HEK293 (cell line): ENCODE data around the gene CRCP.

Source experiments
- FEZF1 ChIP-seq: fragments of 450-650 bp; formaldehyde crosslinking; IDR thresholded peaks from 2 replicates; pipeline ENCODE4 v1.5.1; 2016; ENCODE audit warnings: missing biosample characterization, missing genetic modification characterization
- GLIS1 ChIP-seq: fragments of 450-650 bp; formaldehyde crosslinking; IDR thresholded peaks from 2 replicates; pipeline ENCODE4 v1.5.1; 2016; ENCODE audit warnings: missing biosample characterization, missing genetic modification characterization
- HOXD13 ChIP-seq: sonication (generic); formaldehyde crosslinking; IDR thresholded peaks from 2 replicates; pipeline ENCODE4 v1.8.0; 2022; ENCODE audit warnings: missing genetic modification reagents, borderline replicate concordance
- IKZF3 ChIP-seq: fragments of 450-650 bp; IDR thresholded peaks from 2 replicates; pipeline ENCODE4 v1.5.0; 2018; ENCODE audit warnings: missing biosample characterization, mild to moderate bottlenecking, missing genetic modification characterization, moderate library complexity
- MEIS1 ChIP-seq: sonication (generic); formaldehyde crosslinking; IDR thresholded peaks from 2 replicates; pipeline ENCODE4 v1.8.1; 2022; ENCODE audit warnings: missing genetic modification reagents, mild to moderate bottlenecking, borderline replicate concordance
- PRDM1 ChIP-seq: fragments of 450-650 bp; formaldehyde crosslinking; IDR thresholded peaks from 2 replicates; pipeline ENCODE4; 2016; ENCODE audit warnings: missing biosample characterization, missing genetic modification characterization
- SP7 ChIP-seq: fragments of 450-650 bp; formaldehyde crosslinking; IDR thresholded peaks from 2 replicates; pipeline ENCODE4 v1.5.1; 2016; ENCODE audit warnings: missing biosample characterization, missing genetic modification characterization
- TCF7L2 ChIP-seq: IDR thresholded peaks from 2 replicates; pipeline ENCODE4 v1.6.1; 2011; ENCODE audit warnings: low read depth, mild to moderate bottlenecking, inconsistent platforms, low read length, moderate library complexity, borderline replicate concordance
- WT1 ChIP-seq: fragments of 450-650 bp; formaldehyde crosslinking; IDR thresholded peaks from 2 replicates; pipeline ENCODE4 v1.5.1; 2016; ENCODE audit warnings: missing biosample characterization, missing genetic modification characterization
- YY2 ChIP-seq: fragments of 450-650 bp; formaldehyde crosslinking; IDR thresholded peaks from 2 replicates; pipeline ENCODE4 v1.5.1; 2016; ENCODE audit warnings: missing biosample characterization, missing genetic modification characterization
- ZBTB17 ChIP-seq: fragments of 450-650 bp; formaldehyde crosslinking; IDR thresholded peaks from 2 replicates; pipeline ENCODE4 v1.5.1; 2016; ENCODE audit warnings: missing biosample characterization, missing genetic modification characterization
- ZBTB20 ChIP-seq: fragments of 450-650 bp; formaldehyde crosslinking; IDR thresholded peaks from 2 replicates; pipeline ENCODE4 v1.5.1; 2016; ENCODE audit warnings: missing biosample characterization, missing genetic modification characterization
- ZBTB48 ChIP-seq: fragments of 450-650 bp; formaldehyde crosslinking; IDR thresholded peaks from 2 replicates; pipeline ENCODE4 v1.5.1; 2016; ENCODE audit warnings: missing biosample characterization, missing genetic modification characterization
- ZEB2 ChIP-seq: fragments of 450-650 bp; formaldehyde crosslinking; IDR thresholded peaks from 2 replicates; pipeline ENCODE4 v1.5.1; 2016; ENCODE audit warnings: missing biosample characterization, missing genetic modification characterization
- ZFP3 ChIP-seq: fragments of 450-650 bp; formaldehyde crosslinking; IDR thresholded peaks from 2 replicates; pipeline ENCODE4 v1.5.1; 2016; ENCODE audit warnings: low read depth, missing biosample characterization, missing genetic modification characterization
- ZIC2 ChIP-seq: fragments of 450-650 bp; formaldehyde crosslinking; IDR thresholded peaks from 2 replicates; pipeline ENCODE4 v1.5.1; 2016; ENCODE audit warnings: missing biosample characterization, missing genetic modification characterization
- ZNF16 ChIP-seq: fragments of 450-650 bp; formaldehyde crosslinking; IDR thresholded peaks from 2 replicates; pipeline ENCODE4 v1.5.1; 2016; ENCODE audit warnings: low read depth, missing biosample characterization, missing genetic modification characterization
- ZNF211 ChIP-seq: fragments of 450-650 bp; formaldehyde crosslinking; IDR thresholded peaks from 2 replicates; pipeline ENCODE4 v1.5.1; 2016; ENCODE audit warnings: low read depth, missing biosample characterization, missing genetic modification characterization
- ZNF404 ChIP-seq: fragments of 450-650 bp; formaldehyde crosslinking; IDR thresholded peaks from 2 replicates; pipeline ENCODE4 v1.5.1; 2017; ENCODE audit warnings: missing biosample characterization, missing genetic modification characterization
- ZNF530 ChIP-seq: fragments of 450-650 bp; formaldehyde crosslinking; IDR thresholded peaks from 2 replicates; pipeline ENCODE4 v1.5.1; 2016; ENCODE audit warnings: low read depth, missing biosample characterization, missing genetic modification characterization
- ZNF549 ChIP-seq: fragments of 450-650 bp; IDR thresholded peaks from 2 replicates; pipeline ENCODE4 v1.5.1; 2018; ENCODE audit warnings: missing biosample characterization, missing genetic modification characterization, mild to moderate bottlenecking, inconsistent platforms, moderate library complexity
- ZNF558 ChIP-seq: fragments of 450-650 bp; formaldehyde crosslinking; IDR thresholded peaks from 2 replicates; pipeline ENCODE4 v1.5.1; 2016; ENCODE audit warnings: missing biosample characterization, missing genetic modification characterization
- ZNF585B ChIP-seq: fragments of 450-650 bp; formaldehyde crosslinking; IDR thresholded peaks from 2 replicates; pipeline ENCODE4 v1.5.1; 2016; ENCODE audit warnings: missing biosample characterization, missing genetic modification characterization
- ZNF623 ChIP-seq: fragments of 450-650 bp; formaldehyde crosslinking; IDR thresholded peaks from 2 replicates; pipeline ENCODE4 v1.5.1; 2016; ENCODE audit warnings: missing biosample characterization, missing genetic modification characterization
- ZNF626 ChIP-seq: fragments of 450-650 bp; sonication (Bioruptor Pico); formaldehyde crosslinking; IDR thresholded peaks from 2 replicates; pipeline ENCODE4 v1.5.1; 2018; ENCODE audit warnings: missing biosample characterization, missing genetic modification characterization, inconsistent platforms
- ZNF664 ChIP-seq: fragments of 450-650 bp; formaldehyde crosslinking; IDR thresholded peaks from 2 replicates; pipeline ENCODE4 v1.5.1; 2016; ENCODE audit warnings: missing biosample characterization, missing genetic modification characterization
- ZNF677 ChIP-seq: fragments of 450-650 bp; IDR thresholded peaks from 2 replicates; pipeline ENCODE4 v1.5.0; 2018; ENCODE audit warnings: missing biosample characterization, mild to moderate bottlenecking, missing genetic modification characterization, moderate library complexity
- ZNF843 ChIP-seq: fragments of 450-650 bp; formaldehyde crosslinking; IDR thresholded peaks from 2 replicates; pipeline ENCODE4 v1.5.1; 2016; ENCODE audit warnings: missing biosample characterization, missing genetic modification characterization
- TF ChIP-seq, protein P1 (sequence below): fragments of 450-650 bp; formaldehyde crosslinking; optimal IDR thresholded peaks from 2 replicates; pipeline ENCODE3; 2016; ENCODE audit warnings: missing biosample characterization, mild to moderate bottlenecking, missing genetic modification characterization
- TF ChIP-seq, protein P2 (sequence below): fragments of 450-650 bp; formaldehyde crosslinking; IDR thresholded peaks from 2 replicates; pipeline ENCODE4 v1.5.1; 2016; ENCODE audit warnings: missing biosample characterization, missing genetic modification characterization
- TF ChIP-seq, protein P3 (sequence below): fragments of 450-650 bp; formaldehyde crosslinking; conservative IDR thresholded peaks from 2 replicates; pipeline ENCODE4 v1.5.1; 2016; ENCODE audit warnings: low read depth, missing biosample characterization, missing genetic modification characterization
- TF ChIP-seq, protein P4 (sequence below): fragments of 450-650 bp; formaldehyde crosslinking; IDR thresholded peaks from 2 replicates; pipeline ENCODE4 v1.5.1; 2016; ENCODE audit warnings: missing biosample characterization, missing genetic modification characterization, low read depth

Gene CRCP

DNA sequence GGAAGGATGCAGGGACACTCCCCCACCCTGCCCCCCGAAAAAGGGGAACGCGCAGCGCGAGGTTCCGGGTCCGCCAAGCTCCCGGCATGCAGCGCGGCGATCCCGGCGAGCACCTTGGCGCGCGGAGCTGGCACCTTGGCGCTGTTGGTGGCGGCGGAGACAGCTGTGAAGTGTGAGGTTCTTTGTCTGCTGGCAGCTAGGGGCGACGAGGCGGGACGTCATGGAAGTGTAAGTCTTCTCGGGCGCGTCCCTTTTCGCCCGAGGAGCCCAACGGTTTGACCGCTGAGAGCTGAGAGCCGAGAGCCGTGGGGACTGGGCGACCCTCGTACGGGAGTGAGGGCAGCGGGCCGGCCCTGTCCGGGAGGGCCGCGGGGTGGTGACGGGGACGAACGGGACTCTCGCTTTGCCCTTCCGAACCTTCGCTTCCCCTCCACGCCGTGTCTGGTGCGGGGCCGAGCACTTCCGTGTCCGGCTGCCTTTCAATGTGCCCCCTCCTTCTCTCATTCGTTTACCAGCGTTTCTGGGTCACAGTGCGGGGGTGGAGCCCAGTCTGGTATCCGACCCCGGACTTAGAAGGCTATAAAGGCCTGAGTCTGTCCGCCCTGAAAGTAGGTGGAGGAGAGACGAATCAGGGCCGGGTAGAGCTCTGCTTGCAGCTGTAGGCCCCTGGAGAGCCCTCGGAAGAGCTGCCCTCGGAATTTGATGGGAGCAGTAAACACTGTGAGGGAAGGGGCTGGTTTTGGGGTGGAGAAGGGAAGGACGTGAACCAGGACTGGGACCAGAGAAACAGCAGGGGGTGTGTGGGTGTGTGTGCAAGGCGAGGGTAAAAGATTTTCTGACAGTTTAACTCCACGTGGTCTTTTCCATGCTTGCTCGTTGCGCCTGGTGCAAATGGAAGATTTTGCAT is at the start of gene CRCP (continued):
- no peak for TF ChIP-seq MEIS1 (CRISPR knock-in tag)
- TF ChIP-seq TCF7L2: no peak
- TF ChIP-seq SP7 (tag by site-specific recombination): peak; percentile 75
- TF ChIP-seq ZIC2 (tag by site-specific recombination): peak; percentile 67
- TF ChIP-seq, protein P1, sequence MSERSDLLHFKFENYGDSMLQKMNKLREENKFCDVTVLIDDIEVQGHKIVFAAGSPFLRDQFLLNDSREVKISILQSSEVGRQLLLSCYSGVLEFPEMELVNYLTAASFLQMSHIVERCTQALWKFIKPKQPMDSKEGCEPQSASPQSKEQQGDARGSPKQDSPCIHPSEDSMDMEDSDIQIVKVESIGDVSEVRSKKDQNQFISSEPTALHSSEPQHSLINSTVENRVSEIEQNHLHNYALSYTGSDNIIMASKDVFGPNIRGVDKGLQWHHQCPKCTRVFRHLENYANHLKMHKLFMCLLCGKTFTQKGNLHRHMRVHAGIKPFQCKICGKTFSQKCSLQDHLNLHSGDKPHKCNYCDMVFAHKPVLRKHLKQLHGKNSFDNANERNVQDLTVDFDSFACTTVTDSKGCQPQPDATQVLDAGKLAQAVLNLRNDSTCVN: peak; percentile 93
- peak; percentile 65; the same call in 1 of the 2 replicates for TF ChIP-seq PRDM1
- no peak for TF ChIP-seq ZNF585B
- no peak for TF ChIP-seq ZNF677 (tag by site-specific recombination)
- TF ChIP-seq ZNF626: no peak
- no peak for TF ChIP-seq ZFP3
- TF ChIP-seq, protein P2, sequence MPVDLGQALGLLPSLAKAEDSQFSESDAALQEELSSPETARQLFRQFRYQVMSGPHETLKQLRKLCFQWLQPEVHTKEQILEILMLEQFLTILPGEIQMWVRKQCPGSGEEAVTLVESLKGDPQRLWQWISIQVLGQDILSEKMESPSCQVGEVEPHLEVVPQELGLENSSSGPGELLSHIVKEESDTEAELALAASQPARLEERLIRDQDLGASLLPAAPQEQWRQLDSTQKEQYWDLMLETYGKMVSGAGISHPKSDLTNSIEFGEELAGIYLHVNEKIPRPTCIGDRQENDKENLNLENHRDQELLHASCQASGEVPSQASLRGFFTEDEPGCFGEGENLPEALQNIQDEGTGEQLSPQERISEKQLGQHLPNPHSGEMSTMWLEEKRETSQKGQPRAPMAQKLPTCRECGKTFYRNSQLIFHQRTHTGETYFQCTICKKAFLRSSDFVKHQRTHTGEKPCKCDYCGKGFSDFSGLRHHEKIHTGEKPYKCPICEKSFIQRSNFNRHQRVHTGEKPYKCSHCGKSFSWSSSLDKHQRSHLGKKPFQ (tag by site-specific recombination): no peak
- no peak for TF ChIP-seq ZNF211
- no peak for TF ChIP-seq FEZF1 (tag by site-specific recombination)
- no peak for TF ChIP-seq ZNF558 (tag by site-specific recombination)
- no peak for TF ChIP-seq ZNF16
- no peak for TF ChIP-seq ZNF623 (tag by site-specific recombination)
- peak; percentile 52; the same call in 1 of the 2 replicates for TF ChIP-seq ZBTB48 (tag by site-specific recombination)
- no peak; the same call in none of the 2 replicates for TF ChIP-seq ZEB2
- TF ChIP-seq ZNF530 (tag by site-specific recombination): no peak
- TF ChIP-seq ZNF664: no peak
- TF ChIP-seq, protein P3, sequence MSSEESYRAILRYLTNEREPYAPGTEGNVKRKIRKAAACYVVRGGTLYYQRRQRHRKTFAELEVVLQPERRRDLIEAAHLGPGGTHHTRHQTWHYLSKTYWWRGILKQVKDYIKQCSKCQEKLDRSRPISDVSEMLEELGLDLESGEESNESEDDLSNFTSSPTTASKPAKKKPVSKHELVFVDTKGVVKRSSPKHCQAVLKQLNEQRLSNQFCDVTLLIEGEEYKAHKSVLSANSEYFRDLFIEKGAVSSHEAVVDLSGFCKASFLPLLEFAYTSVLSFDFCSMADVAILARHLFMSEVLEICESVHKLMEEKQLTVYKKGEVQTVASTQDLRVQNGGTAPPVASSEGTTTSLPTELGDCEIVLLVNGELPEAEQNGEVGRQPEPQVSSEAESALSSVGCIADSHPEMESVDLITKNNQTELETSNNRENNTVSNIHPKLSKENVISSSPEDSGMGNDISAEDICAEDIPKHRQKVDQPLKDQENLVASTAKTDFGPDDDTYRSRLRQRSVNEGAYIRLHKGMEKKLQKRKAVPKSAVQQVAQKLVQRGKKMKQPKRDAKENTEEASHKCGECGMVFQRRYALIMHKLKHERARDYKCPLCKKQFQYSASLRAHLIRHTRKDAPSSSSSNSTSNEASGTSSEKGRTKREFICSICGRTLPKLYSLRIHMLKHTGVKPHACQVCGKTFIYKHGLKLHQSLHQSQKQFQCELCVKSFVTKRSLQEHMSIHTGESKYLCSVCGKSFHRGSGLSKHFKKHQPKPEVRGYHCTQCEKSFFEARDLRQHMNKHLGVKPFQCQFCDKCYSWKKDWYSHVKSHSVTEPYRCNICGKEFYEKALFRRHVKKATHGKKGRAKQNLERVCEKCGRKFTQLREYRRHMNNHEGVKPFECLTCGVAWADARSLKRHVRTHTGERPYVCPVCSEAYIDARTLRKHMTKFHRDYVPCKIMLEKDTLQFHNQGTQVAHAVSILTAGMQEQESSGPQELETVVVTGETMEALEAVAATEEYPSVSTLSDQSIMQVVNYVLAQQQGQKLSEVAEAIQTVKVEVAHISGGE (tag by site-specific recombination): peak; percentile 85
- peak; percentile 43; the same call in 1 of the 2 replicates for TF ChIP-seq GLIS1 (tag by site-specific recombination)
- TF ChIP-seq ZNF404 (tag by site-specific recombination): no peak
- peak; percentile 54 for TF ChIP-seq ZNF843
- no peak for TF ChIP-seq ZNF549
- TF ChIP-seq YY2: 0 out of 2 replicates have a peak, but pooled peaks have one; percentile 30
- 0 out of 2 replicates have a peak, but pooled peaks have one; percentile 9 for TF ChIP-seq WT1 (tag by site-specific recombination)
- peak; percentile 75; the same call in 1 of the 2 replicates for TF ChIP-seq ZBTB20 (tag by site-specific recombination)
- no peak for TF ChIP-seq HOXD13 (CRISPR knock-in tag)
- no peak for TF ChIP-seq IKZF3 (tag by site-specific recombination)
- peak; percentile 55 for TF ChIP-seq ZBTB17 (tag by site-specific recombination)
- TF ChIP-seq, protein P4, sequence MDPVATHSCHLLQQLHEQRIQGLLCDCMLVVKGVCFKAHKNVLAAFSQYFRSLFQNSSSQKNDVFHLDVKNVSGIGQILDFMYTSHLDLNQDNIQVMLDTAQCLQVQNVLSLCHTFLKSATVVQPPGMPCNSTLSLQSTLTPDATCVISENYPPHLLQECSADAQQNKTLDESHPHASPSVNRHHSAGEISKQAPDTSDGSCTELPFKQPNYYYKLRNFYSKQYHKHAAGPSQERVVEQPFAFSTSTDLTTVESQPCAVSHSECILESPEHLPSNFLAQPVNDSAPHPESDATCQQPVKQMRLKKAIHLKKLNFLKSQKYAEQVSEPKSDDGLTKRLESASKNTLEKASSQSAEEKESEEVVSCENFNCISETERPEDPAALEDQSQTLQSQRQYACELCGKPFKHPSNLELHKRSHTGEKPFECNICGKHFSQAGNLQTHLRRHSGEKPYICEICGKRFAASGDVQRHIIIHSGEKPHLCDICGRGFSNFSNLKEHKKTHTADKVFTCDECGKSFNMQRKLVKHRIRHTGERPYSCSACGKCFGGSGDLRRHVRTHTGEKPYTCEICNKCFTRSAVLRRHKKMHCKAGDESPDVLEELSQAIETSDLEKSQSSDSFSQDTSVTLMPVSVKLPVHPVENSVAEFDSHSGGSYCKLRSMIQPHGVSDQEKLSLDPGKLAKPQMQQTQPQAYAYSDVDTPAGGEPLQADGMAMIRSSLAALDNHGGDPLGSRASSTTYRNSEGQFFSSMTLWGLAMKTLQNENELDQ (tag by site-specific recombination): no peak
